ENCODE data around the gene GALNT1.

DNA sequence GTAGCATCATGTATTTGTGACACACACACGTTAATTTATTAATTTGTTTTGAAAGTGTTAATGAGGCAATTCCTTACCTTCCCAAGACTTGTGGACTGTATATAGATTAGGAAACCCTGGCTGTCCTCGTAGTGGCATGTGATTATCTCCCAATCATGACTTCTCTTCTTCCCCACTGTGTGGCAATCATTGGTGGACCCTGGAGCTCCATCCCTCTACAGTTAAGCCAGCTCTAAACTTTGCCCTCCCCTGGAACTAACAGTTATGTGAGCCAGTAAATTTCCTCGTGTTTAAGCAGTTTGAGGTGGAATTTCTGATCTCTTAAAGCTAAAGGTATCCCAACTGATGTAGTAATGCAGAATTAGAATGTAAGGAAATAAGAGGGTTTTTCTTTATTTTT lies 22.0 kb downstream of the GALNT1 start:
- no peak for TF ChIP-seq EZH2phosphoT487 (IDR thresholded peaks at IDR 0.05; ENCODE audit: low read length)
- TF ChIP-seq, protein P1, sequence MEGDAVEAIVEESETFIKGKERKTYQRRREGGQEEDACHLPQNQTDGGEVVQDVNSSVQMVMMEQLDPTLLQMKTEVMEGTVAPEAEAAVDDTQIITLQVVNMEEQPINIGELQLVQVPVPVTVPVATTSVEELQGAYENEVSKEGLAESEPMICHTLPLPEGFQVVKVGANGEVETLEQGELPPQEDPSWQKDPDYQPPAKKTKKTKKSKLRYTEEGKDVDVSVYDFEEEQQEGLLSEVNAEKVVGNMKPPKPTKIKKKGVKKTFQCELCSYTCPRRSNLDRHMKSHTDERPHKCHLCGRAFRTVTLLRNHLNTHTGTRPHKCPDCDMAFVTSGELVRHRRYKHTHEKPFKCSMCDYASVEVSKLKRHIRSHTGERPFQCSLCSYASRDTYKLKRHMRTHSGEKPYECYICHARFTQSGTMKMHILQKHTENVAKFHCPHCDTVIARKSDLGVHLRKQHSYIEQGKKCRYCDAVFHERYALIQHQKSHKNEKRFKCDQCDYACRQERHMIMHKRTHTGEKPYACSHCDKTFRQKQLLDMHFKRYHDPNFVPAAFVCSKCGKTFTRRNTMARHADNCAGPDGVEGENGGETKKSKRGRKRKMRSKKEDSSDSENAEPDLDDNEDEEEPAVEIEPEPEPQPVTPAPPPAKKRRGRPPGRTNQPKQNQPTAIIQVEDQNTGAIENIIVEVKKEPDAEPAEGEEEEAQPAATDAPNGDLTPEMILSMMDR (IDR thresholded peaks at IDR 0.05; ENCODE audit: low read length): no peak
- no peak for TF ChIP-seq EZH2 (optimal IDR thresholded peaks at IDR 0.05; ENCODE audit: low read depth, low read length)
